NCI-H82 treated with DMSO at 0.1 percent for 48 hours (cell line): ENCODE measurements around the gene KPTN.

ENCODE experiments used
- DNase-seq: peaks from one replicate; lab custom pipeline; 2025; ENCODE audit not compliant: unreplicated experiment; lab: John Stamatoyannopoulos, UW

Gene KPTN

GRCh38 chr19:47470447-47471195 lies 13.4 kb downstream of the KPTN start:
- DNase-seq = no peak

- no peak for DNase-seq
Observed at GRCh38 chr19:47469719-47470118, 14.3 kb downstream of the KPTN start.

- no peak for DNase-seq
Observed at GRCh38 chr19:47469363-47469700, 14.7 kb downstream of the KPTN start.

GRCh38 chr19:47467914-47468313 lies 16.1 kb downstream of the KPTN start:
- no peak for DNase-seq

- DNase-seq = no peak
Observed at GRCh38 chr19:47465957-47466356, 18.1 kb downstream of the KPTN start.

GRCh38 chr19:47464675-47465419 lies 19.2 kb downstream of the KPTN start:
- DNase-seq = no peak

- no peak for DNase-seq
Observed at GRCh38 chr19:47461876-47462275, 22.1 kb downstream of the KPTN start.

GRCh38 chr19:47459477-47459876 lies 24.5 kb downstream of the KPTN start:
- no peak for DNase-seq

- DNase-seq = no peak
Observed at GRCh38 chr19:47458672-47459071, 25.3 kb downstream of the KPTN start.

- DNase-seq = no peak
Observed at GRCh38 chr19:47456721-47457474, 27.1 kb downstream of the KPTN start.

GRCh38 chr19:47450478-47450877 lies 33.5 kb downstream of the KPTN start:
- DNase-seq = no peak

- DNase-seq = no peak
Observed at GRCh38 chr19:47448360-47448727, 35.7 kb downstream of the KPTN start.

- DNase-seq = peak; percentile 95
Observed at GRCh38 chr19:47447470-47448359, 36.3 kb downstream of the KPTN start.

- DNase-seq = peak; percentile 95
Observed at GRCh38 chr19:47446534-47447469, 37.2 kb downstream of the KPTN start.

GRCh38 chr19:47445937-47446402 lies 38.0 kb downstream of the KPTN start:
- peak; percentile 57 for DNase-seq

- DNase-seq = no peak
Observed at GRCh38 chr19:47445527-47445926, 38.5 kb downstream of the KPTN start.

- DNase-seq = no peak
Observed at GRCh38 chr19:47444388-47444821, 39.6 kb downstream of the KPTN start.

- no peak for DNase-seq
Observed at GRCh38 chr19:47443331-47443730, 40.7 kb downstream of the KPTN start.

GRCh38 chr19:47438793-47439220 lies 45.2 kb downstream of the KPTN start:
- no peak for DNase-seq

GRCh38 chr19:47437500-47437899 lies 46.5 kb downstream of the KPTN start:
- DNase-seq = no peak
